ENCODE results near the gene CYSLTR2.

CYSLTR2 gene

GRCh38 chr13:48631441-48631840 lies 22.3 kb upstream of the CYSLTR2 start:
- no peak overlapping the region for H3K4me3 ChIP-seq (ENCODE audit: low read depth, low read length)
- TF ChIP-seq CTCF (IDR thresholded peaks at IDR 0.05; ENCODE audit: insufficient read depth, low read depth, low read length, missing control alignments), result no peak
- DNase-seq (ENCODE audit: low read depth), result no peak

- DNase-seq (ENCODE audit: low read depth), result no peak
- no peak overlapping the region for H3K4me3 ChIP-seq (ENCODE audit: low read depth, low read length)
- no peak for TF ChIP-seq CTCF (IDR thresholded peaks at IDR 0.05; ENCODE audit: insufficient read depth, low read depth, low read length, missing control alignments)
These were observed 20.0 kb upstream of the CYSLTR2 start for GRCh38 chr13:48633700-48634099.

- no peak overlapping the region for H3K4me3 ChIP-seq (ENCODE audit: low read depth, low read length)
- no peak for DNase-seq (ENCODE audit: low read depth)
- TF ChIP-seq CTCF (IDR thresholded peaks at IDR 0.05; ENCODE audit: insufficient read depth, low read depth, low read length, missing control alignments), result no peak
These were observed 19.1 kb upstream of the CYSLTR2 start for GRCh38 chr13:48634636-48635035.

- no peak overlapping the region for H3K4me3 ChIP-seq (ENCODE audit: low read depth, low read length)
- TF ChIP-seq CTCF (IDR thresholded peaks at IDR 0.05; ENCODE audit: insufficient read depth, low read depth, low read length, missing control alignments), result no peak
- no peak for DNase-seq (ENCODE audit: low read depth)
These were observed 18.3 kb upstream of the CYSLTR2 start for GRCh38 chr13:48635478-48635877.

- no peak for TF ChIP-seq CTCF (IDR thresholded peaks at IDR 0.05; ENCODE audit: insufficient read depth, low read depth, low read length, missing control alignments)
- DNase-seq (ENCODE audit: low read depth), result no peak
- no peak overlapping the region for H3K4me3 ChIP-seq (ENCODE audit: low read depth, low read length)
These were observed 17.2 kb upstream of the CYSLTR2 start for GRCh38 chr13:48636550-48636949.

- no peak overlapping the region for H3K4me3 ChIP-seq (ENCODE audit: low read depth, low read length)
- no peak for TF ChIP-seq CTCF (IDR thresholded peaks at IDR 0.05; ENCODE audit: insufficient read depth, low read depth, low read length, missing control alignments)
- DNase-seq (ENCODE audit: low read depth), result no peak
These were observed 16.1 kb upstream of the CYSLTR2 start for GRCh38 chr13:48637601-48638000.

- DNase-seq (ENCODE audit: low read depth), result no peak
- no peak for TF ChIP-seq CTCF (IDR thresholded peaks at IDR 0.05; ENCODE audit: insufficient read depth, low read depth, low read length, missing control alignments)
- H3K4me3 ChIP-seq (ENCODE audit: low read depth, low read length), result no peak overlapping the region
These were observed 13.0 kb upstream of the CYSLTR2 start for GRCh38 chr13:48640767-48641166.

Measured in GM12865 (cell line).